GM19035 (cell line): Measurements from ENCODE around the gene OR4L1.
"Not testable (repeated sequence)": the region's sequence is repeated elsewhere in the genome, so short reads cannot be mapped to it uniquely, and the experiment has no call there.

ENCODE experiments used
- ATAC-seq: cut with Tn5 transposase; IDR thresholded peaks from one replicate; pipeline ENCODE4 v1.9.1; 2021; ENCODE audit not compliant: unreplicated experiment

OR4L1 gene, protein sequence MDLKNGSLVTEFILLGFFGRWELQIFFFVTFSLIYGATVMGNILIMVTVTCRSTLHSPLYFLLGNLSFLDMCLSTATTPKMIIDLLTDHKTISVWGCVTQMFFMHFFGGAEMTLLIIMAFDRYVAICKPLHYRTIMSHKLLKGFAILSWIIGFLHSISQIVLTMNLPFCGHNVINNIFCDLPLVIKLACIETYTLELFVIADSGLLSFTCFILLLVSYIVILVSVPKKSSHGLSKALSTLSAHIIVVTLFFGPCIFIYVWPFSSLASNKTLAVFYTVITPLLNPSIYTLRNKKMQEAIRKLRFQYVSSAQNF

DNA sequence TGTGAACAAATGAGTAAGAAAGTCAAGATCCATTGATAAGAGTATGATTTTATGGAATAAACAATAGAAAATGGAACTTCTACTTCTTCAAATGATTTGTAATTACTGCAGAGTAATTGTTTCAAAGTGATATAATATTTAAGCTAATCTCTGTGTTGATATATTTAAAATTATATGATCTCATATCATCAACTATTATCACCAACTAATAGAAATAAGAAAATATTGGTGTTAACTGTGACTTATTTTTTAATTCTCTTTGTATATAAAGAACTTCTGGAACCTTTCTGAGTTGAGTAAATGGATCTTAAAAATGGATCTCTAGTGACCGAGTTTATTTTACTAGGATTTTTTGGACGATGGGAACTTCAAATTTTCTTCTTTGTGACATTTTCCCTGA, at the start of gene OR4L1:
Gene OR4L1, plus strand, starts transcription at position 301 of the 400 bp plus-strand sequence. Its CDS starts 0 bp downstream, at position 301.
- no peak for ATAC-seq

DNA sequence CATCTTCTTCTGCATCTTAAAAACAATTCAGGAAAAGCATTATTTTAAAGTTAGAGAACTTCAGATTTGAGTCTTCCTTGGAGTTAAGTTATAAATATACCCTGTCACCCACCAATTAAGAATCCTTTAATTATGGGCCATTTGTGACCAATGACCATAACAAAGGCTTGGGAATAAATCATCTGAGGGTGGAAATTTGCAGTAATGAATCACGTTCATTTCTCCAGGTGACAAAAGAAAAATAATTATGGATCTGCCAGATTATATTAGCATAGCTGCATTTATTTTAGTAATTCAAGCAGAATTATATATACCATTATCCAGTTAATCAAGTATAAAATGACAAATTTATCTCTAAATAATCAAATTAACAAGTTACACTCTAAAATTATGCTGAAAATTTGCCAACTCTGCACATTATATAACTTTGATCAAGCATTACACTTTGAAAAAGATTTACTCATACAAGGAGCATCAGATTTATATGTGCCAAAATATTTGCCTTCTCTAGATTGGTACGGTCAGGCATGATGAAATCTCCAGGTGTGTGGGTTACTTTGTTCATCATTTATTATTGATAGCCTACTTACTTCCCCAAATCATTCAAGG, 40.5 kb upstream of the OR4L1 start, which contains the start of gene OR4K14:
Gene OR4K14, minus strand, starts transcription at position 51 of the 609 bp plus-strand sequence. CDS start 4,114 bp downstream, outside the sequence.
- no peak for ATAC-seq

DNA sequence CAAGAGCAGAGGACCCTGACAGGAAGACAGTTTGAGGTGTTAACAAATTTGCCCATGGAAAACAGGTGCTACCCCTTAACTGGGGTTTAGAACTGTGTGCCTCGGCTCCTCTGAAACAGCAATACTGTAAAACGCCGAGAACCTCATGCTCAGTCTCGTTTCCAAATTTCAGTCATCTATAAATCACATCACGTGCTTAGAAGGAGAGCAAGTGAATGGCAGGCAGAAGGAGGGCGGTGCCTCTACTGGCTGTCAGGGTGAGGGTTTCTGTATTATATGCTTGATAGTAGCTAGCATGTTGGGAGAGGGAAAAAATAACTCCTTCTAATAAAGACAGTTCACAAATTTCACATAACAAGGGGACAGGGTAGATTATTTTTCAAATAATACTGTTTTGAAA, 28.8 kb upstream of the OR4L1 start:
- no peak for ATAC-seq

DNA sequence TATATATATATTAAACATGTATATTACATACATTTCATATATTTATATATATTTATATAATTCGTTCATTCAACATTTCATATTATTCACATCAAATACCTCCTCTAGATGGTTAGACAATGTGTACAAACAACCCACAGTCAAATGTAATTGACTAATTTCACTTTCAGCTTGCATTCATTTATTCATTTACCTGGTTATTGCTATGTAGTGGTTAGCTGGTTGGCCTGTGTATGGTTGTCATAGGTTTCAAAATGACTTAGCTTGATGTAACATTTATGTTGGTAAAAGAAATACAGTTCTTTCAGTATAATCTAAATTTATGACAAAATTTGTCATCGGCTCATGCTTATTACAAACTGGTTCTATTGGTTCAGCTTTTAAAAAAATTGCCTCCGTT, 24.4 kb upstream of the OR4L1 start:
- no peak for ATAC-seq

DNA sequence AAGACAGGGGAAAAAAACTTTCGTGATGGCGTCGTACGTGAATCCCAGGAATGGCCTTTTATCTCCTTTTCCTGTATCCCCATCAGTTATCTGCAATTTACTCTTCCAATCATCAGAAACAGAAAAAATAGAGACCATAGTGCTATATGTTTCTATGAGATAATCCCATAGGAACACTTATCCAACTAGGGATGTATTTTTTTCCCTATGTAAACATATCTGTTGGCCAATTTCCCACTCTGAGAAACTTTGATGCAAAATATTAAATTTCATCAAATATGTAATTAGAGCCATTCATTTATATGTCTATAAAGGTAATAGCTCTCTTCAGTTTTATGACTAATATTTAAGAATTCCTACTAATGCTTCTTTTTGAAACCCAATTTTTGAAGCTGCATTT, 23.9 kb upstream of the OR4L1 start, which contains the start of gene OR4K13:
Gene OR4K13, minus strand, starts transcription at position 101 of the 400 bp plus-strand sequence. CDS start 1,280 bp downstream, outside the sequence.
- no peak for ATAC-seq

DNA sequence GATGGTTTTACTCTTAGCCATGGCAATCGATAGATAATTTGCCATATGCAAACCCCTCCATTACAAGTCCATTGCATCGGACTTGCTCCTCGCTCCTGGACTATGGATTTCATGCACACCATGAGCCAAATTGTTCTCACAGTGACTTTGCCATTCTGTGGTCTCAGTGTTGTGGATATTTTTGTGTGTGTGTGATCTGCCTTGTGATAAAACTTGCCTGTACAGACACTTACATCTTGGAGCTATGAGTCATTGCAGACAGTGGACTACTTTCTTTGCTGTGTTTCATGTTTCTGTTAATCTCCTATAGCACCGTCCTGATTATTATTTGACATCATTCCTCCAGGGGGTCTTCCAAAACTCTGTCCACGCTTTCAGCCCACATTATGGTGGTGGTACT, 15.6 kb upstream of the OR4L1 start:
- no peak for ATAC-seq

DNA sequence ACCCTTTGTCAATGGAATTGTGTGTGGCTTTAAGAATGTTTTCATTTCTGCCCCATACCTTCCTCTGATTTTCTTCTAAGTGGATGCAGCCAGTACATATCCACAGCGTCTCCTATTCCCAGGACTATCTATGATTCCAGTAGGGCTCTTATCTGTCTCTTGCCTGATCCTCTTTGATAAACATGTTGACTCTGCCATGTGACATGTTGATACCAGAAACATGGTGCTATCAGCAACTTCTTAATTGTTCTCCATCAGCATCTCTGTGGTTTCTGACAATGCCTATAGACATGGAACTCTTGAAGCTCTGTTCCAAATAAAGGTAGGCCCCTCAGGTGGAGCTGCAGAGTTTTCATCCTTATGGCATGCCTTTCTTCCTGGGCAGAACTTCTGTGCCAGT, 11.6 kb upstream of the OR4L1 start:
- no peak for ATAC-seq

DNA sequence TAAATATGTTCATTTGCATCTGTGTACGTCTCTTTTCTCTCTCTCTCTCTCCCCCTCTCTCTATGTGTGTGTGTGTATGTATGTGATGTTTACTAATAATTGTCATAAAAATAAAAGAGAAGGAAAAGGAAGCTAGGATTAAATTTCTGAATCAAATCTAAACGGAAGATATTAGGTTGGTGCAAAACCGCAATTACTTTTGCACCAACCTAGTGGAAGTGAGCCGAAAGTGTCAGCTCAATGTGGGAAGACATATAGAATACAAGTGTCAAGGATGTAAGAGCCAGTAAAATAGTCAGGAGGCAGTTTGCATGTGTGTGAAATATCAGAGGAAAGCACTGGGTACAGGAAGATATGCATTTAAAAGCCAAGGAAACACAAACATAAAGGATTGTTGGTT, 32.2 kb downstream of the OR4L1 start:
- ATAC-seq: no peak

DNA sequence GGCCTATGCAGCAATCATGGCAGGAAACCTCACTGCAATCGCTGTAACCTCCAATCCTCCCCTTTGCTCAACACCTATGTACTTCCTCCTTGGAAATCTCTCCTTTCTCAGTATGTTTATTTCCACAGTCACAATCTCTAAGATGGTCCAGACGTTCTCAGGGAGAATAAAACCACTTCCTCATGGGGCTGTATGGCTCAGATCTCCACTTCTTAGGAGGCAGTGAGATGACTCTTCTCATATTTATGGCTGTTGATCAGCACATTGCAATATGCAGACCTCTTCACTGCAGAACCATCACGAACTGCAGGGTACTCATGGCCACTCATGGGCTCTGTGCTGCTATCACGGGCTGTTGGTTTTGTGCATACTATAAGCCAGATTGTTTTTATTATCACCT, 33.6 kb downstream of the OR4L1 start:
- ATAC-seq: no peak

DNA sequence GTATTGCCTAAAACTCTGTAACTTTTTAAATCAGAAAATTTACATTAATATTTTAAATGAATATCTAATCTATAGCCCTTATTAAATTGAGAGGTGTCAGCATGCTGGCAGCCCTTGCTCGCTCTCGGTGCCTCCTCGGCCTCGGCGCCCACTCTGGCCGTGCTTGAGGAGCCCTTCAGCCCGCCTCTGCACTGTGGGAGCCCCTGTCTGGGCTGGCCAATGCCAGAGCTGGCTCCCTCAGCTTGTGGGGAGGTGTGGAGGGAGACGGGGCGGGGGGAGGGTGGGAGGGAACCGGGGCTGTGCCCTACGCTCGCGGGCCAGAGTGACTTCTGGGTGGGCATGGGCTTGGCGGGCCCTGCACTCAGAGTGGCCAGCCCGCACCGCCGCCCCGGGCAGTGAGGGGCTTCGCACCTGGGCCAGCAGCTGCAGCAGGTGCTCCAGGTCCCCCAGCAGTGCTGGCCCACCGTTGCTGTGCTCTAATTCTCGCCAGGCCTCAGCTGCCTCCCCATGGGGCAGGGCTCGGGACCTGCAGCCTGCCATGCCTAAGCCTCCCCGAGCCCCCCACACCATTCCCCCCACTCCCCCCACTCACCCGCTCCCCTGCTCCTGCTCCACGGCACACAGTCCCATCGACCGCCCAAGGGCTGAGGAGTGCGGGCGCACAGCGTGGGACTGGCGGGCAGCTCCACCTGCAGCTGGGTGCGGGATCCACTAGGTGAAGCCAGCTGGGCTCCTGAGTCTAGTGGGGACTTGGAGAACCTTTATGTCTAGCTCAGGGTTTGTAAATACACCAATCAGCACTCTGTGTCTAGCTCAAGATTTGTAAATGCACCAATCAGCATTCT, 39.3 kb downstream of the OR4L1 start:
- ATAC-seq: not testable (repeated sequence)

DNA sequence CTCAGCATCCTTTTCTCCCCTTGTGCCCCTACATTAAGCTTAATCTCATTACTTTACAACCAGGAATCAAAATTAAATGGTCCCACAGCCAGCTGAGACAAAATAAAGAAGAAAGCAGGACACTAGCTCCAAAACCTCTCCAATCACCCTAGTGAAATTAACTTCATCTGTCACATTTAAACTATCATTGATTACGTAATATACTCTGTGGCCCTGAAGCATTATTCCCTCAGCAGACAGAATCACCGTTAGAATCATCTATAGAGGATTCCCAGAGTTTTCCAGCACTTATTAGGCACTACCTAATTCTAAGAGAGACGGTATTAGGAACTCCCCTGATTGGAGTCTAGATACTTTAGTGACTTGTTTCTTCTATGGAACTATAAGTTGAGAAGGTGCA, 50.6 kb downstream of the OR4L1 start, which contains the start of gene OR4K17:
Gene OR4K17, plus strand, starts transcription at position 302 of the 400 bp plus-strand sequence. CDS start 6,761 bp downstream, outside the sequence.
- ATAC-seq: no peak
